Heart right ventricle (tissue), 16 donors: ENCODE results near the gene USP12. TPM values are rescaled to one million over a fixed set of nuclear protein-coding genes. Genes with fewer than 3 reads are reported as not detected.
"Not testable (repeated sequence)": the region's sequence is repeated elsewhere in the genome, so short reads cannot be mapped to it uniquely, and the experiment has no call there.

ENCODE experiments used
- ATAC-seq, 8 donors: fragments of 200-7000 bp; cut with Tn5 transposase; one replicate each; pipeline ENCODE4 v1.9.1; 2020; ENCODE audit warnings: mild to moderate bottlenecking in 8 of 8, moderate library complexity in 8 of 8, moderate number of reproducible peaks in 1 of 8
- DNase-seq, 2 donors: peaks; one replicate each; pipeline ENCODE4 v3.0.0-alpha.2; 2020
- H3K27ac ChIP-seq, 10 donors: fragments of 200-600 bp; sonication (generic) in 2 of 10; one replicate each; pipeline versions ENCODE4 v1.5.0 to v1.8.0; 2020 to 2022; ENCODE audit warnings: mild to moderate bottlenecking in 3 of 10
- H3K27me3 ChIP-seq, 7 donors: fragments of 200-600 bp; one replicate each; pipeline ENCODE4 v1.8.0; 2021 to 2022; ENCODE audit warnings: mild to moderate bottlenecking in 2 of 7
- H3K36me3 ChIP-seq, 9 donors: fragments of 200-600 bp; sonication (generic) in 1 of 9; one replicate each; pipeline versions ENCODE4 v1.5.0 to v1.8.0; 2020 to 2022; ENCODE audit warnings: mild to moderate bottlenecking in 2 of 9
- H3K4me1 ChIP-seq, 9 donors: fragments of 200-600 bp; sonication (generic) in 1 of 9; one replicate each; pipeline versions ENCODE4 v1.5.0 to v1.8.0; 2020 to 2022; ENCODE audit warnings: mild to moderate bottlenecking in 4 of 9
- H3K4me3 ChIP-seq, 10 donors: fragments of 200-600 bp; sonication (generic) in 2 of 10; one replicate each; pipeline versions ENCODE4 v1.5.0 to v1.8.0; 2020 to 2022; ENCODE audit warnings: mild to moderate bottlenecking in 7 of 10, moderate library complexity in 2 of 10
- H3K9me3 ChIP-seq, 11 donors: fragments of 200-600 bp in 10 of 11; sonication (generic) in 2 of 11; one replicate each; pipeline versions ENCODE4 v1.5.0 to v1.8.0; 2013 to 2022; ENCODE audit warnings: mild to moderate bottlenecking in 2 of 11, control low read depth in 1 of 11, moderate library complexity in 1 of 11
- WGBS, 2 donors: extraction: QIAGEN DNeasy Blood & Tissue Kit; methylation state at CpG; one replicate each; pipeline ENCODE4 v1.1.7; 2013; ENCODE audit warnings: inconsistent platforms in 1 of 2; 5-methylcytosine and 5-hydroxymethylcytosine counted together
- intact Hi-C, 10 donors: fragments of 100-400 bp; cut with DNase I; formaldehyde crosslinking; loops; one replicate each; pipeline versions ENCODE4 v1.11.1 to v1.14.2; 2022
- polyA plus RNA-seq, 2 donors: library from polyadenylated mRNA; stranded (reverse); fragments of 200-250 nt; gene quantifications; one replicate each; pipeline ENCODE4 v1.2.3, GENCODE V29; 2013
- total RNA-seq, 10 donors: library from RNA; stranded (reverse); fragmentation: NEBNext Ultra II Directional in 3 of 10; extraction: Animal tissue kit (Norgen Biotek cat#: 25700) in 3 of 10; gene quantifications; one replicate each; pipeline versions ENCODE4 v1.2.1 to v1.2.4, GENCODE V29; 2021 to 2023
- TF ChIP-seq, protein P1 (sequence below), 9 donors: fragments of 200-600 bp; sonication (generic) in 2 of 9; IDR thresholded peaks; one replicate each; pipeline versions ENCODE4 v1.5.0 to v1.8.0; 2021 to 2022; ENCODE audit warnings: antibody characterized with exemption in 9 of 9, mild to moderate bottlenecking in 5 of 9, moderate library complexity in 1 of 9
- donor health status: Arrhythmogenic right ventricular cardiomyopathy.
- donor health status: ischemic (EF 13 %, LVEDD 7.1; RV severe dilation, severe dysfunction).
- donor health status: healthy with polysubstance abuse.
- donor health status: DM: no; HTN: yes; CAD: no.
- donor health status: DM: no; HTN: no; CAD: no.
- donor health status: ischemic (EF 25% LVEDD 6.9; RV normal size, moderate dysfunction).
- donor health status: ischemic (EF 25% LVEDD 5.7; RV mildly dilated, moderate dysfunction).
- donor health status: healthy.
- donor health status: DM: yes; HTN: yes; CAD: no.
- donor health status: Ischemic cardiomyopathy.
- donor health status: ischemic (EF 35%, LVEDD 5.7; RV mildly dilated, moderate dysfunction).
- donor health status: nonischemic (EF 11% LVEDD 7.7; RV severe dilation, severe dysfunction).
- donor health status: DM: yes; HTN: yes; CAD: no.
- donor health status: PGD.
- donor health status: ischemic (EF 29% LVEDD 5.4; RV normal size, mild dysfunction).
- donor health status: nonischemic (EF 23%, LVEDD 6.1; RV moderate dilation, normal function).

The USP12 gene
- total and polyA plus RNA-seq, 12 donors = 4.3 to 22.9 (median 19.0) TPM

DNA sequence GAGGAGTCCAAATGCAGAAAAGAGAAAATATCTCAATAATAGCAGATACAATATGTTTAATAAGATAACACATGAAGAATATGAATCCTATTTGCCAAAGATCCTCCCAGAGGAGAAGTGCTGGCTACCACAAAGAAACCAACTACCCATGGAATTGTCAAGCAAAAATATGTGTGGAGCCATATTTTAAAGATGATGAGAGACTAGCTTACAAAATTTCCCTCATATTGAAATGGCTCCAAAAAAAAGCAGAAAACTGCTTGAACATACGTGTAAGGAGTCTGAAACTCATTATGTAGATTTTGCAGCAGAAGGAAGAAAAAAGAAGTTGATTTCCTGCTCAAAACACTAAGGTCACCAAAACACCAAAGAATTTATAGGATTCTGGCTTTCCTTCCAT lies 94.2 kb downstream of the USP12 start:
- H3K4me1 ChIP-seq = peaks cover 4 to 28% (median 16%) of the 10 kb centered on the region in 9 donors
- no peaks in the 10 kb centered on the region for H3K9me3 ChIP-seq
- TF ChIP-seq, protein P1, sequence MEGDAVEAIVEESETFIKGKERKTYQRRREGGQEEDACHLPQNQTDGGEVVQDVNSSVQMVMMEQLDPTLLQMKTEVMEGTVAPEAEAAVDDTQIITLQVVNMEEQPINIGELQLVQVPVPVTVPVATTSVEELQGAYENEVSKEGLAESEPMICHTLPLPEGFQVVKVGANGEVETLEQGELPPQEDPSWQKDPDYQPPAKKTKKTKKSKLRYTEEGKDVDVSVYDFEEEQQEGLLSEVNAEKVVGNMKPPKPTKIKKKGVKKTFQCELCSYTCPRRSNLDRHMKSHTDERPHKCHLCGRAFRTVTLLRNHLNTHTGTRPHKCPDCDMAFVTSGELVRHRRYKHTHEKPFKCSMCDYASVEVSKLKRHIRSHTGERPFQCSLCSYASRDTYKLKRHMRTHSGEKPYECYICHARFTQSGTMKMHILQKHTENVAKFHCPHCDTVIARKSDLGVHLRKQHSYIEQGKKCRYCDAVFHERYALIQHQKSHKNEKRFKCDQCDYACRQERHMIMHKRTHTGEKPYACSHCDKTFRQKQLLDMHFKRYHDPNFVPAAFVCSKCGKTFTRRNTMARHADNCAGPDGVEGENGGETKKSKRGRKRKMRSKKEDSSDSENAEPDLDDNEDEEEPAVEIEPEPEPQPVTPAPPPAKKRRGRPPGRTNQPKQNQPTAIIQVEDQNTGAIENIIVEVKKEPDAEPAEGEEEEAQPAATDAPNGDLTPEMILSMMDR (IDR thresholded peaks at IDR 0.05) = no peak
- no peaks in the 10 kb centered on the region for H3K27me3 ChIP-seq
- no peak for DNase-seq
- no peak for ATAC-seq
- H3K4me3 ChIP-seq = no peak overlapping the region
- 73 to 79% methylated on average over 1 of the region's 1 CpG for WGBS, 2 donors
- intact Hi-C loops = no loop called here
- H3K27ac ChIP-seq = no peak overlapping the region
- peaks cover 0 to 56% (median 6%) of the 10 kb centered on the region in 9 donors for H3K36me3 ChIP-seq

DNA sequence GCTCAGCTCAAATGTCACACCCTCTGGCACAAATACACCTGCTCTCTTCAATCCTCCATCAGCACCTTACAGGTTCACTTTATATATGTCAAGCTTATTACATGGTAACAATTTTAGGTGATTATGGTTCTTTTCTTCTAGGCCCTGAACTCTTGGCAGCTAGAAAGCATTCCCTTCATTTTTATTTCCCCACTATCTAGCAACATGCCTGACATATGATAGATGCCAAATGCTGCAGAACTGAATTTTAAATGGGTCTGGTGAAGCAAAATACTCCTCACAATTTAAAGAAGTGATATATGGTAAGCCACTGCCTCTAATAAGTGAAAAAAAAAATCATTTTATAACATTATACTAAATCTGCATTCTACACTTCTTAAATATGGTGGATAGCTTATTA lies 95.2 kb downstream of the USP12 start:
- H3K4me3 ChIP-seq = no peak overlapping the region
- H3K27me3 ChIP-seq = no peaks in the 10 kb centered on the region
- ATAC-seq (no peak), DNase-seq (no peak)
- peaks cover 4 to 28% (median 16%) of the 10 kb centered on the region in 9 donors for H3K4me1 ChIP-seq
- TF ChIP-seq, protein P1 (IDR thresholded peaks at IDR 0.05) = no peak
- no peak overlapping the region for H3K27ac ChIP-seq
- H3K36me3 ChIP-seq = peaks cover 0 to 52% (median 6%) of the 10 kb centered on the region in 9 donors
- intact Hi-C loops = no loop called here
- no peaks in the 10 kb centered on the region for H3K9me3 ChIP-seq

DNA sequence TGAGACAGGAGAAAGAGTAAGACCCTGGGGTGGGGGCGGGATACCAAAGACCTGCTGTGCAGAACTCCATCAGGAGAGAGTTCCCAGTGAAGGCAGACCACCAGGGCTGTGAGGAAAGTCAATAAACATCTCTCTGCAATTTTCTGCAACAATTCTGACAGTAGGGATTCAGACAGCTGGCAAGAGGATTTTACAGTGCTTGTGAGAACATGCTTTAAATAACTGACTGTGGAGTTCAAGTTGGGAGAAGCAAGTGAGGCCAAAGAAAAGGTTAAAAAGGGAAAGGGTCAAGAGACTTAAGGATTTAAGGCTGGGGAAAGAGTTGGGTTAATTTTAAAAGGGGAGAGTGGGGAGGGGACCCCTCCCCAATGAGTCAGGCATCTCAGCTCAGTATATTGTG lies 98.4 kb downstream of the USP12 start:
- 88 to 93% methylated on average over 1 of the region's 1 CpG for WGBS, 2 donors
- Histone ChIP-seq H3K9me3 (no peaks in the 10 kb centered on the region), H3K4me3 (no peak overlapping the region), H3K27ac (no peak overlapping the region), H3K27me3 (no peaks in the 10 kb centered on the region), H3K36me3 (peaks cover 0 to 68% (median 6%) of the 10 kb centered on the region in 9 donors), H3K4me1 (peaks cover 4 to 29% (median 16%) of the 10 kb centered on the region in 9 donors)
- ATAC-seq (no peak), DNase-seq (no peak)
- intact Hi-C loops = no loop called here
- TF ChIP-seq, protein P1 (IDR thresholded peaks at IDR 0.05) = no peak

DNA sequence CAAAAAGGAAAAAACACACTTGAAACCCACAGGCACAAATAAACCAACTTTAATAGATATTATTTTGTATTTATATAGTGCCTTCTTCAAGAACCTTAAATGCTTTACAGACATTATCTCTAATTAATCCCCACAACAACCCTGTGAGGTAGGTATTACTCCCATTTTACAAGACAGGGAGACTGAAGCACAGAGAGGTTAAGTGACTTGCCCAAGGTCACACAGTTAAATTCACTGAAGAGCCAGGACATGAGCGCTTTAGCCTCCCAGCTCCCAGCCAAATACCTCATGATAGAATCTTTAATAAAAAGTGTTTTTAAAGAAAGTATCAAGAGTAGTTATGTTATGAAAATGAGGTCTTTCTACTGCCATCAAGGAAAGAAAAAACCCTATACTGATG lies 105.5 kb downstream of the USP12 start:
- H3K27me3 ChIP-seq, H3K4me3 ChIP-seq, ATAC-seq, DNase-seq, H3K27ac ChIP-seq, intact Hi-C loops, H3K9me3 ChIP-seq: not testable (repeated sequence)
- peaks cover 0 to 17% (median 12%) of the 10 kb centered on the region in 9 donors for H3K4me1 ChIP-seq
- WGBS, 2 donors = 96 to 97% methylated on average over 1 of the region's 1 CpG
- peaks cover 0 to 45% (median 0%) of the 10 kb centered on the region in 9 donors for H3K36me3 ChIP-seq

DNA sequence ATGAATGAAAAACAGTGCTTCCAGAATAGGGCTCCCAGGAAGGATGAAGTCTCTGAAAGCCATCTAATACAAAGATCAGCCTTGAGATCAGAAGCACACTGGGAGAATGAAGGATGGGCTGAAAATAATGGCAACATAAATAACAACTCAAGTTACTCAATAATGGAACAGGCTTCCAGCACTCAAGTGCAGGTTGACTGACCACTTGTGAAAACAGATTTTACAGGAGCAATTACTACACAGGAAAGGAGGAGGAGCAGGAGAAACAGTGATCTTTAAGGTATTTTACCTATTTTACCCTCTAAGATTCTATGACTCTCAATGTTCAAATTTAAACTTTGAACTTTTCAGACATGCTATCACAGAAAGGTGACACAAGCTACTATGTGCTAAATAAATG lies 106.0 kb downstream of the USP12 start:
- Histone ChIP-seq H3K9me3 (peaks cover 0 to 10% (median 7%) of the 10 kb centered on the region in 11 donors), H3K4me3 (no peak overlapping the region), H3K36me3 (peaks cover 0 to 42% (median 0%) of the 10 kb centered on the region in 9 donors), H3K27me3 (no peaks in the 10 kb centered on the region), H3K27ac (no peak overlapping the region), H3K4me1 (peaks cover 0 to 17% (median 12%) of the 10 kb centered on the region in 9 donors)
- DNase-seq (no peak), ATAC-seq (no peak)
- TF ChIP-seq, protein P1 (IDR thresholded peaks at IDR 0.05) = no peak
- intact Hi-C loops = no loop called here
